ENCODE measurements around the gene INO80B. TPM values are rescaled to one million over a fixed set of nuclear protein-coding genes. Genes with fewer than 3 reads are reported as not detected.

INO80B gene
- total and polyA plus RNA-seq, 2 of the 8 experiments (the other 6 are each of a cell fraction or from before 2014, with no cell fraction given): 3.9 to 18.5 TPM

GRCh38 chr2:74464406-74464805 is 9.5 kb downstream of the INO80B start:
- Histone ChIP-seq H2BK20ac (ENCODE audit: low read length) (no peak overlapping the region), H3K79me2 (ENCODE audit: control insufficient read depth in 1 of 2, insufficient read depth in 2 of 2, low read length in 2 of 2) (peaks cover 0 to 5% of the 10 kb centered on the region in 2 experiments; a peak in 1 of 4 replicates), H3K23ac (ENCODE audit: insufficient read length) (no peak overlapping the region), H3K27me3 (replicated peaks in 1 of 4; ENCODE audit: control insufficient read depth in 3 of 4, extremely low read depth in 1 of 4, insufficient read depth in 3 of 4, low read length in 3 of 4) (no peaks in the 10 kb centered on the region), H3K14ac (ENCODE audit: insufficient read length) (no peak overlapping the region), H3K79me1 (ENCODE audit: low read depth, low read length) (no peaks in the 10 kb centered on the region; the same call in 1 of the 2 replicates), H3K9me3 (ENCODE audit: insufficient read depth in 2 of 2, low read depth in 1 of 2, low read length in 1 of 2) (no peaks in the 10 kb centered on the region), H4K91ac (replicated peaks; ENCODE audit: insufficient read length, low read length) (peak overlapping the region; percentile 55), H3K56ac (replicated peaks; ENCODE audit: insufficient read length, low read depth, low read length) (no peak overlapping the region), H3K4ac (replicated peaks; ENCODE audit: insufficient read length, low read depth, low read length) (no peak overlapping the region), H3K18ac (ENCODE audit: extremely low read depth, low read length) (no peak overlapping the region), H3K27ac (ENCODE audit: low read depth, low read length) (no peak overlapping the region), H3K4me1 (replicated peaks in 1 of 4; ENCODE audit: control insufficient read depth in 3 of 4, insufficient read depth in 4 of 4, low read length in 3 of 4) (peaks cover 0 to 2% (median 0%) of the 10 kb centered on the region in 4 experiments; a peak in 2 of 7 replicates), H4K5ac (ENCODE audit: insufficient read length, low read depth, low read length) (no peak overlapping the region), H3K4me2 (ENCODE audit: insufficient read depth in 1 of 2, low read depth in 2 of 2, low read length in 2 of 2) (peak overlapping the region; percentile 78 to 94), H4K8ac (ENCODE audit: extremely low read depth, insufficient read depth, low read length) (no peak overlapping the region), H2AFZ (ENCODE audit: low read length) (no peak overlapping the region), H2AK5ac (ENCODE audit: low read depth, low read length) (no peak overlapping the region), H2BK15ac (ENCODE audit: low read length) (0 out of 2 replicates have a peak overlapping the region, but pooled peaks have one; percentile 16), H4K20me1 (replicated peaks in 1 of 2; ENCODE audit: control insufficient read depth in 1 of 2, insufficient read depth in 2 of 2, low read length in 2 of 2) (no peaks in the 10 kb centered on the region), H3K36me3 (ENCODE audit: control insufficient read depth in 2 of 4, insufficient read depth in 4 of 4, low read length in 3 of 4) (peaks cover 0 to 12% (median 2%) of the 10 kb centered on the region in 4 experiments; a peak in 4 of 8 replicates), H3K4me3 (ENCODE audit: extremely low read depth in 1 of 4, insufficient read depth in 2 of 4, low read depth in 3 of 4, low read length in 4 of 4) (peak overlapping the region; percentile 54 to 85 (median 79)), H3K23me2 (ENCODE audit: low read depth, low read length) (peaks cover 8% of the 10 kb centered on the region), H2BK120ac (replicated peaks; ENCODE audit: low read depth, low read length) (no peak overlapping the region), H3K9ac (replicated peaks in 1 of 4; ENCODE audit: extremely low read depth in 1 of 4, low read depth in 3 of 4, low read length in 3 of 4) (peak overlapping the region; percentile 48 to 80 (median 61); a peak in 6 of 7 replicates), H2BK5ac (ENCODE audit: low read depth, low read length) (no peak overlapping the region), H2BK12ac (ENCODE audit: low read depth, low read length) (0 out of 2 replicates have a peak overlapping the region, but pooled peaks have one; percentile 39)
- FAIRE-seq: no peak
- WGBS, 2 experiments (ENCODE audit: extremely low coverage in 1 of 2, insufficient coverage in 1 of 2, insufficient read length in 1 of 2, insufficient replicate concordance in 2 of 2, low coverage in 1 of 2, low lambda C conversion rate in 2 of 2, missing lambda C conversion rate in 1 of 2): 25% methylated on average over 13 of the region's 13 CpGs; no CpG with 5 or more reads in 1 of the 2 experiments
- POLR2A ChIA-PET (ENCODE audit: partially characterized antibody): interaction anchor here (0.8 to 2.2 kb wide), 9 partner anchors 9 to 36 kb away, joined by 3 to 8 read pairs (median 4); partner anchors contain the start of genes CCDC142, INO80B, MRPL53 and TTC31
- no peak for TF ChIP-seq GABPA (IDR thresholded peaks at IDR 0.05; ENCODE audit: borderline replicate concordance, insufficient read depth, low read length)
- TF ChIP-seq USF2 (IDR thresholded peaks at IDR 0.05; ENCODE audit: low read length): no peak
- CTCF ChIA-PET (ENCODE audit: partially characterized antibody): interaction anchor here (1.3 to 4.4 kb wide), 4 partner anchors 8 to 127 kb away, joined by 4 to 26 read pairs (median 10); partner anchors contain the start of genes CCDC142, MRPL53 and TTC31
- no peak for DNase-seq (ENCODE audit: low read depth in 1 of 2, low spot score in 2 of 2)
